Measurements from ENCODE around the gene DLL3.

DNA sequence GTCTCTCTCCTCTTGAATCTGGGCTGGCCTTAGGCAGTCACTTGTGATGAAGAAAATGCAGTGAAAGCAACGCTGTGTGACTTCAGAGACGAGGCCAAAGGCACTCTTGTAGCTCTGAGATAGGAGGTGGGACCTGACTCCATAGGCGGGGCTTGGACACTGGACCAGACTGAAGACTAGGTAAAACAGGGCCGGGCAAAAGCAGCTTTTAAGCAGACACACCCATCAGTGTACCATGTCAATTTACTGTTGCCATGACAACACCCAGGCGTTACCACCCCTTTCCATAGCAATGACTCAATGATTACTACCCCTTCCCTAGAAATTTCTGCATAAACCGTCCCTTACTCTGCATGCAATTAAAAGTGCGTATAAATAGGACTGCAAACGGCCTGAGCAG is 47.9 kb downstream of the DLL3 start:
- TF ChIP-seq, protein P1, sequence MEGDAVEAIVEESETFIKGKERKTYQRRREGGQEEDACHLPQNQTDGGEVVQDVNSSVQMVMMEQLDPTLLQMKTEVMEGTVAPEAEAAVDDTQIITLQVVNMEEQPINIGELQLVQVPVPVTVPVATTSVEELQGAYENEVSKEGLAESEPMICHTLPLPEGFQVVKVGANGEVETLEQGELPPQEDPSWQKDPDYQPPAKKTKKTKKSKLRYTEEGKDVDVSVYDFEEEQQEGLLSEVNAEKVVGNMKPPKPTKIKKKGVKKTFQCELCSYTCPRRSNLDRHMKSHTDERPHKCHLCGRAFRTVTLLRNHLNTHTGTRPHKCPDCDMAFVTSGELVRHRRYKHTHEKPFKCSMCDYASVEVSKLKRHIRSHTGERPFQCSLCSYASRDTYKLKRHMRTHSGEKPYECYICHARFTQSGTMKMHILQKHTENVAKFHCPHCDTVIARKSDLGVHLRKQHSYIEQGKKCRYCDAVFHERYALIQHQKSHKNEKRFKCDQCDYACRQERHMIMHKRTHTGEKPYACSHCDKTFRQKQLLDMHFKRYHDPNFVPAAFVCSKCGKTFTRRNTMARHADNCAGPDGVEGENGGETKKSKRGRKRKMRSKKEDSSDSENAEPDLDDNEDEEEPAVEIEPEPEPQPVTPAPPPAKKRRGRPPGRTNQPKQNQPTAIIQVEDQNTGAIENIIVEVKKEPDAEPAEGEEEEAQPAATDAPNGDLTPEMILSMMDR (conservative IDR thresholded peaks at IDR 0.05 in 1 of 2, IDR thresholded peaks at IDR 0.05 in 1 of 2; ENCODE audit: extremely low read depth in 1 of 2, insufficient read depth in 1 of 2, low read depth in 1 of 2, low read length in 2 of 2) = no peak
- no peak for TF ChIP-seq EZH2 (IDR thresholded peaks at IDR 0.05; ENCODE audit: borderline replicate concordance, low read length)

Measured in mammary epithelial cell (primary cell).